H1 (cell line): Measurements from ENCODE around the gene R3HCC1L. TPM values are rescaled to one million over a fixed set of nuclear protein-coding genes. Genes with fewer than 3 reads are reported as not detected.

Experiments
- CTCF ChIA-PET: fragments of 300-600 bp; sonication (Branson Sonifier 250); formaldehyde crosslinking; loops from one replicate; lab custom pipeline; 2021; ENCODE audit not compliant: partially characterized antibody; lab: Charles Lee
- POLR2A ChIA-PET: fragments of 300-600 bp; sonication (Branson Sonifier 250); formaldehyde crosslinking; loops from one replicate; lab custom pipeline; 2021; ENCODE audit warnings: inconsistent platforms; ENCODE audit not compliant: partially characterized antibody; lab: Charles Lee
- DNase-seq, 2 experiments: peaks; one replicate each; pipeline versions ENCODE4 v3.0.0 to v3.0.0-alpha.2; 2010 to 2022; ENCODE audit warnings: low spot score in 2 of 2, low read depth in 1 of 2, mixed read lengths in 1 of 2
- FAIRE-seq: peaks from 2 replicates; lab custom pipeline; 2011; peaks lifted over from hg19 to GRCh38; lab: Jason Lieb, UNC
- H2AFZ ChIP-seq: 2 replicates; pipeline ENCODE4 v1.8.1; 2012; ENCODE audit warnings: low read length, inconsistent platforms
- H2AK5ac ChIP-seq: 2 replicates; pipeline ENCODE4 v1.6.1; 2013; ENCODE audit warnings: low read depth, low read length
- H2BK120ac ChIP-seq: replicated peaks from 2 replicates; pipeline ENCODE3; 2013; ENCODE audit warnings: low read depth, low read length, inconsistent platforms
- H2BK12ac ChIP-seq: 2 replicates; pipeline ENCODE4 v1.6.1; 2013; ENCODE audit warnings: low read depth, low read length
- H2BK15ac ChIP-seq: 2 replicates; pipeline ENCODE4 v1.6.1; 2013; ENCODE audit warnings: low read length
- H2BK20ac ChIP-seq: 2 replicates; pipeline ENCODE4 v1.6.1; 2013; ENCODE audit warnings: low read length
- H2BK5ac ChIP-seq: 2 replicates; pipeline ENCODE4 v1.6.1; 2013; ENCODE audit warnings: low read depth, low read length
- H3K14ac ChIP-seq: 2 replicates; pipeline ENCODE4 v1.6.1; 2013; ENCODE audit warnings: inconsistent platforms; ENCODE audit not compliant: insufficient read length
- H3K18ac ChIP-seq: 2 replicates; pipeline ENCODE4 v1.6.1; 2013; ENCODE audit warnings: low read length; ENCODE audit errors: extremely low read depth
- H3K23ac ChIP-seq: 2 replicates; pipeline ENCODE4 v1.6.1; 2013; ENCODE audit warnings: inconsistent platforms; ENCODE audit not compliant: insufficient read length
- H3K23me2 ChIP-seq: 2 replicates; pipeline ENCODE4 v1.6.1; 2013; ENCODE audit warnings: low read depth, low read length
- H3K27ac ChIP-seq: 2 replicates; pipeline ENCODE4 v1.6.1; 2011; ENCODE audit warnings: low read depth, low read length, inconsistent platforms
- H3K27me3 ChIP-seq, 4 experiments: replicated peaks in 1 of 4; 1 replicate in 1 of 4; 2 replicates in 3 of 4; pipeline versions ENCODE4 v1.6.1 to v1.8.1; 2011 to 2013; ENCODE audit warnings: low read length in 3 of 4, mild to moderate bottlenecking in 3 of 4, inconsistent platforms in 2 of 4, mixed read lengths in 2 of 4, moderate library complexity in 1 of 4; ENCODE audit not compliant: control insufficient read depth in 3 of 4, insufficient read depth in 3 of 4; ENCODE audit errors: extremely low read depth in 1 of 4
- H3K36me3 ChIP-seq, 4 experiments: 2 replicates each; pipeline versions ENCODE4 v1.6.1 to v1.8.1; 2011 to 2013; ENCODE audit warnings: mild to moderate bottlenecking in 4 of 4, low read length in 3 of 4, moderate library complexity in 2 of 4, control low read depth in 1 of 4, inconsistent platforms in 1 of 4; ENCODE audit not compliant: insufficient read depth in 4 of 4, control insufficient read depth in 2 of 4
- H3K4ac ChIP-seq: replicated peaks from 2 replicates; pipeline ENCODE3; 2013; ENCODE audit warnings: low read length, low read depth, mixed read lengths, inconsistent platforms; ENCODE audit not compliant: insufficient read length
- H3K4me1 ChIP-seq, 4 experiments: replicated peaks in 1 of 4; 1 replicate in 1 of 4; 2 replicates in 3 of 4; pipeline versions ENCODE4 v1.6.1 to v1.8.1; 2011 to 2013; ENCODE audit warnings: low read length in 3 of 4, inconsistent platforms in 2 of 4, mixed read lengths in 1 of 4; ENCODE audit not compliant: insufficient read depth in 4 of 4, control insufficient read depth in 3 of 4
- H3K4me2 ChIP-seq, 2 experiments: 2 replicates each; pipeline versions ENCODE4 v1.6.1 to v1.8.1; 2011 to 2013; ENCODE audit warnings: low read depth in 2 of 2, low read length in 2 of 2, control low read depth in 1 of 2, inconsistent platforms in 1 of 2, mild to moderate bottlenecking in 1 of 2; ENCODE audit not compliant: insufficient read depth in 1 of 2
- H3K4me3 ChIP-seq, 4 experiments: fragments of 200-600, 300-600 bp in 1 of 4; sonication (generic), shearing (Covaris generic), sonication (Bioruptor Twin) in 1 of 4; 2 replicates each; pipeline versions ENCODE4 v1.5.1 to v1.8.1; 2011 to 2016; ENCODE audit warnings: low read length in 4 of 4, low read depth in 3 of 4, control low read depth in 2 of 4, inconsistent platforms in 2 of 4, mild to moderate bottlenecking in 2 of 4, mixed read lengths in 1 of 4, moderate library complexity in 1 of 4; ENCODE audit not compliant: insufficient read depth in 2 of 4; ENCODE audit errors: extremely low read depth in 1 of 4
- H3K56ac ChIP-seq: replicated peaks from 2 replicates; pipeline ENCODE3; 2013; ENCODE audit warnings: low read depth, mild to moderate bottlenecking, mixed read lengths, low read length, inconsistent platforms; ENCODE audit not compliant: insufficient read length
- H3K79me1 ChIP-seq: 2 replicates; pipeline ENCODE4 v1.6.1; 2013; ENCODE audit warnings: low read depth, low read length, control low read depth
- H3K79me2 ChIP-seq, 2 experiments: 2 replicates each; pipeline versions ENCODE4 v1.6.1 to v1.8.1; 2012 to 2013; ENCODE audit warnings: low read length in 2 of 2, mild to moderate bottlenecking in 2 of 2, inconsistent platforms in 1 of 2; ENCODE audit not compliant: insufficient read depth in 2 of 2, control insufficient read depth in 1 of 2
- H3K9ac ChIP-seq, 4 experiments: replicated peaks in 1 of 4; 1 replicate in 1 of 4; 2 replicates in 3 of 4; pipeline versions ENCODE4 v1.6.1 to v1.8.1; 2011 to 2013; ENCODE audit warnings: low read depth in 3 of 4, low read length in 3 of 4, control low read depth in 2 of 4, mild to moderate bottlenecking in 2 of 4, moderate library complexity in 2 of 4, inconsistent platforms in 1 of 4; ENCODE audit errors: extremely low read depth in 1 of 4
- H3K9me3 ChIP-seq, 2 experiments: 2 replicates each; pipeline versions ENCODE4 v1.6.1 to v1.8.1; 2012 to 2013; ENCODE audit warnings: mild to moderate bottlenecking in 2 of 2, moderate library complexity in 2 of 2, control low read depth in 1 of 2, inconsistent platforms in 1 of 2, low read depth in 1 of 2, low read length in 1 of 2, mixed read lengths in 1 of 2; ENCODE audit not compliant: insufficient read depth in 2 of 2
- H4K20me1 ChIP-seq, 2 experiments: replicated peaks in 1 of 2; 2 replicates each; pipeline versions ENCODE3 to v1.8.1; 2011 to 2013; ENCODE audit warnings: inconsistent platforms in 2 of 2, low read length in 2 of 2, mild to moderate bottlenecking in 1 of 2; ENCODE audit not compliant: insufficient read depth in 2 of 2, control insufficient read depth in 1 of 2
- H4K5ac ChIP-seq: 2 replicates; pipeline ENCODE4 v1.6.1; 2013; ENCODE audit warnings: low read length, low read depth, mixed read lengths, inconsistent platforms; ENCODE audit not compliant: insufficient read length
- H4K8ac ChIP-seq: 2 replicates; pipeline ENCODE4 v1.8.0; 2013; ENCODE audit warnings: mild to moderate bottlenecking, moderate library complexity, low read length, inconsistent platforms; ENCODE audit not compliant: insufficient read depth; ENCODE audit errors: extremely low read depth
- H4K91ac ChIP-seq: replicated peaks from 2 replicates; pipeline ENCODE3; 2013; ENCODE audit warnings: low read length, mixed read lengths, inconsistent platforms; ENCODE audit not compliant: insufficient read length
- ATF3 ChIP-seq: IDR thresholded peaks from 2 replicates; pipeline ENCODE4 v1.6.1; 2011; ENCODE audit warnings: low read depth, mild to moderate bottlenecking, low read length; ENCODE audit not compliant: insufficient read depth
- CTCF ChIP-seq, 3 experiments: IDR thresholded peaks; 1 replicate in 2 of 3; 2 replicates in 1 of 3; pipeline versions ENCODE4 v1.5.1 to v1.6.1; 2011; ENCODE audit warnings: low read length in 3 of 3, mild to moderate bottlenecking in 3 of 3, inconsistent platforms in 2 of 3, low read depth in 1 of 3, moderate library complexity in 1 of 3; ENCODE audit not compliant: insufficient read depth in 1 of 3; ENCODE audit errors: control extremely low read depth in 1 of 3
- HDAC2 ChIP-seq, 2 experiments: fragments of 300-600 bp in 1 of 2; sonication (generic) in 1 of 2; IDR thresholded peaks; 2 replicates each; pipeline ENCODE4 v1.6.1; 2011 to 2012; ENCODE audit warnings: low read depth in 2 of 2, low read length in 2 of 2, mild to moderate bottlenecking in 2 of 2, moderate library complexity in 2 of 2, borderline replicate concordance in 1 of 2, inconsistent platforms in 1 of 2
- KDM1A ChIP-seq: fragments of 200-600, 300-600 bp; sonication (generic); IDR thresholded peaks from 2 replicates; pipeline ENCODE4 v1.7.1; 2016; ENCODE audit warnings: mild to moderate bottlenecking, low read length, borderline replicate concordance
- NANOG ChIP-seq: IDR thresholded peaks from 2 replicates; pipeline ENCODE4 v1.6.1; 2011; ENCODE audit warnings: low read length, low read depth, mild to moderate bottlenecking, inconsistent platforms; ENCODE audit not compliant: insufficient read depth, poor library complexity, severe bottlenecking
- PHF8 ChIP-seq: fragments of 200-600 bp; sonication (generic); conservative IDR thresholded peaks from 2 replicates; pipeline ENCODE4 v1.7.1; 2012; ENCODE audit warnings: low read depth, mild to moderate bottlenecking, inconsistent platforms, low read length, moderate library complexity
- RBBP5 ChIP-seq: IDR thresholded peaks from 2 replicates; pipeline ENCODE4 v1.7.1; 2012; ENCODE audit warnings: low read depth, mild to moderate bottlenecking, inconsistent platforms, low read length, moderate library complexity, borderline replicate concordance
- SIRT6 ChIP-seq: IDR thresholded peaks from one replicate; pipeline ENCODE4 v1.7.1; 2012; ENCODE audit warnings: low read length, inconsistent platforms
- SP2 ChIP-seq: IDR thresholded peaks from 2 replicates; pipeline ENCODE4 v1.6.1; 2012; ENCODE audit warnings: mild to moderate bottlenecking, low read length, inconsistent platforms
- SUZ12 ChIP-seq: fragments of 200-600 bp; sonication (generic); IDR thresholded peaks from 2 replicates; pipeline ENCODE4 v1.6.1; 2012; ENCODE audit warnings: mild to moderate bottlenecking, inconsistent platforms, low read length, moderate library complexity, mixed read lengths
- TAF1 ChIP-seq: IDR thresholded peaks from 2 replicates; pipeline ENCODE4 v1.6.1; 2011; ENCODE audit warnings: mild to moderate bottlenecking, low read depth, low read length
- WGBS, 2 experiments: shearing (Covaris generic) in 1 of 2; methylation state at CpG; one replicate each; pipeline versions ENCODE4 v1.1.6 to v1.1.7; 2013 to 2015; ENCODE audit warnings: low lambda C conversion rate in 2 of 2, mixed read lengths in 2 of 2, inconsistent platforms in 1 of 2, low coverage in 1 of 2, missing lambda C conversion rate in 1 of 2; ENCODE audit not compliant: insufficient replicate concordance in 2 of 2, insufficient coverage in 1 of 2, insufficient read length in 1 of 2; ENCODE audit errors: extremely low coverage in 1 of 2, missing lambda C conversion rate in 1 of 2; 5-methylcytosine and 5-hydroxymethylcytosine counted together
- polyA plus RNA-seq, 7 experiments: library from polyadenylated mRNA; depleted of rRNA in 3 of 7; stranded (reverse) in 5 of 7; unstranded in 2 of 7; fragments of >200 nt in 5 of 7; fragments of 200-250 nt in 2 of 7; gene quantifications; 1 replicate in 5 of 7; 2 replicates in 1 of 7; 4 replicates in 1 of 7; pipeline versions ENCODE4 v1.2.1 to v1.2.3, GENCODE V29; 2011 to 2013; ENCODE audit warnings: missing spikeins in 2 of 7, mixed read lengths in 2 of 7
- total RNA-seq: library from RNA; stranded (reverse); fragmentation: NEBNext Ultra II Directional; extraction: Animal tissue kit (Norgen Biotek cat#: 25700); gene quantifications from 2 replicates; pipeline ENCODE4 v1.2.1, GENCODE V29; 2021

The R3HCC1L gene
- total and polyA plus RNA-seq, 2 of the 8 experiments (the other 6 are each of a cell fraction or from before 2014, with no cell fraction given): 6.9 to 13.9 TPM

GRCh38 chr10:98196985-98197384 lies 62.5 kb downstream of the R3HCC1L start:
- no peak overlapping the region for H4K91ac ChIP-seq
- no peak overlapping the region for H2AFZ ChIP-seq
- H3K18ac ChIP-seq: no peak overlapping the region
- no peak for DNase-seq
- no peak overlapping the region for H2BK20ac ChIP-seq
- H2BK15ac ChIP-seq: no peak overlapping the region
- H3K4ac ChIP-seq: no peak overlapping the region
- H3K27ac ChIP-seq: no peak overlapping the region
- H4K8ac ChIP-seq: no peak overlapping the region
- CTCF ChIA-PET: interaction anchor here (0.6 to 2.5 kb wide), 2 partner anchors 11 to 26 kb away, joined by 5 to 10 read pairs; no protein-coding TSS in a partner anchor
- no peak overlapping the region for H3K4me3 ChIP-seq
- no peaks in the 10 kb centered on the region for H3K4me1 ChIP-seq
- H2BK120ac ChIP-seq: no peak overlapping the region
- H3K27me3 ChIP-seq: no peaks in the 10 kb centered on the region
- no peak overlapping the region for H3K9ac ChIP-seq
- H3K56ac ChIP-seq: no peak overlapping the region
- no peaks in the 10 kb centered on the region for H3K79me2 ChIP-seq
- no peaks in the 10 kb centered on the region for H3K36me3 ChIP-seq
- POLR2A ChIA-PET: no interaction called here
- 89% methylated on average over 6 of the region's 6 CpGs; no CpG with 5 or more reads in 1 of the 2 experiments for WGBS, 2 experiments
- FAIRE-seq: no peak
- H4K5ac ChIP-seq: no peak overlapping the region
- H3K79me1 ChIP-seq: no peaks in the 10 kb centered on the region; the same call in 1 of the 2 replicates
- H3K9me3 ChIP-seq: no peaks in the 10 kb centered on the region
- no peak overlapping the region for H2AK5ac ChIP-seq
- H2BK5ac ChIP-seq: no peak overlapping the region
- H4K20me1 ChIP-seq: peaks cover 0 to 2% of the 10 kb centered on the region in 2 experiments
- no peak overlapping the region for H3K23ac ChIP-seq
- no peak overlapping the region for H2BK12ac ChIP-seq
- no peak overlapping the region for H3K4me2 ChIP-seq
- H3K23me2 ChIP-seq: no peaks in the 10 kb centered on the region
- no peak overlapping the region for H3K14ac ChIP-seq
- no peak for TF ChIP-seq SIRT6
- TF ChIP-seq KDM1A: no peak
- TF ChIP-seq TAF1: no peak
- no peak for TF ChIP-seq PHF8
- TF ChIP-seq HDAC2 (IDR thresholded peaks at IDR 0.05; ENCODE audit: borderline replicate concordance in 1 of 2, low read depth in 2 of 2, low read length in 2 of 2): no peak
- TF ChIP-seq CTCF (IDR thresholded peaks at IDR 0.05; ENCODE audit: control extremely low read depth in 1 of 3, insufficient read depth in 1 of 3, low read depth in 1 of 3, low read length in 3 of 3): no peak
- no peak for TF ChIP-seq SP2
- no peak for TF ChIP-seq RBBP5
- TF ChIP-seq ATF3: no peak
- TF ChIP-seq NANOG: no peak
- no peak for TF ChIP-seq SUZ12
